HG02885 (cell line): Measurements from ENCODE around the gene MFGE8.
A peak's percentile ranks its signal among the peaks of the same experiment; 100 is the strongest.
"Not testable (repeated sequence)": the region's sequence is repeated elsewhere in the genome, so short reads cannot be mapped to it uniquely, and the experiment has no call there.

Experiments used
- ATAC-seq: cut with Tn5 transposase; IDR thresholded peaks from one replicate; pipeline ENCODE4 v1.9.1; 2021; ENCODE audit warnings: mild to moderate bottlenecking; ENCODE audit not compliant: unreplicated experiment, poor library complexity

MFGE8 gene, protein sequence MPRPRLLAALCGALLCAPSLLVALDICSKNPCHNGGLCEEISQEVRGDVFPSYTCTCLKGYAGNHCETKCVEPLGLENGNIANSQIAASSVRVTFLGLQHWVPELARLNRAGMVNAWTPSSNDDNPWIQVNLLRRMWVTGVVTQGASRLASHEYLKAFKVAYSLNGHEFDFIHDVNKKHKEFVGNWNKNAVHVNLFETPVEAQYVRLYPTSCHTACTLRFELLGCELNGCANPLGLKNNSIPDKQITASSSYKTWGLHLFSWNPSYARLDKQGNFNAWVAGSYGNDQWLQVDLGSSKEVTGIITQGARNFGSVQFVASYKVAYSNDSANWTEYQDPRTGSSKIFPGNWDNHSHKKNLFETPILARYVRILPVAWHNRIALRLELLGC

DNA sequence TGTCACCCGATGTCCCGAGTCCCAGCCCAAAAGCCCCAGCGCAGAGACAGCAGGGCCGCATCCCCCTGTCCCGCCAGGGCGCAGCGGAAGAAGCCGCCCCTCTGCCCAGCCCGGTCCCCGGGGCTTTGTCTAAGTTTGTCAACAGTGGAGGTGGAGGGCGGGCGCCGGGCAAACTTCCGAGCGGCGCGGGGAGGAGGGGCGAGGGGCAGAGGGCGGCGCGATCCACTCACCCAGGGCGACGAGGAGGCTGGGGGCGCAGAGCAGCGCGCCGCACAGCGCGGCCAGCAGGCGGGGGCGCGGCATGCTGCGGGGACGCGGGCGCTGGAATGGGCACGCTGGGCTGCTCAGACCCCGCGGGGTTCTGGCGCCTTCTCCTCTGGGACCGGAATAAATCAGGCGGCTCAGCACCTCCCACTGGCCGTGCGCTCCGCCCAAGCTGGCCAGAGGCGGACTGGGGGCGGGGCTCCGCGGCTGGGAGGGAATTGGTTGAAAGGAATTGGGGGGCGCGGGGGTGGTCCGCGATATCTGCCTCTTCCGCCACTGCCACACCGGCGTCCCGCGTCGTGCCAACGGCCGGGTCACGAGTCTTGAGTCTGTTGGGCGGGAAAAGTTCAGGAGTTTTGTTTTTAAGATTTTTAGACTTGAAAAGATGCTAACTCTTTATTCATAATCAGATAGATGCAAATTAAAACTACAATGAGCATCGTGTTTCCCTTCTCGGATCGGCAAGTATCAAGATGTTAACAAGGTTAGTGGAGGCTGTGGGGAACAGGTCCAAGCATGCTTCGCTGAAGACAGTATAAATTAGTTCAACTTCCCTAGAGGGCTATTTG lies at the start of gene MFGE8:
TSS of gene MFGE8 (minus strand) at position 363 of the 833 bp plus-strand sequence. CDS start at position 303, 60 bp downstream.
- peak; percentile 77 for ATAC-seq

GRCh38 chr15:88959445-88959844 lies 46.3 kb upstream of the MFGE8 start:
- ATAC-seq, result no peak

- no peak for ATAC-seq
Observed at GRCh38 chr15:88956906-88957305, 43.7 kb upstream of the MFGE8 start.

DNA sequence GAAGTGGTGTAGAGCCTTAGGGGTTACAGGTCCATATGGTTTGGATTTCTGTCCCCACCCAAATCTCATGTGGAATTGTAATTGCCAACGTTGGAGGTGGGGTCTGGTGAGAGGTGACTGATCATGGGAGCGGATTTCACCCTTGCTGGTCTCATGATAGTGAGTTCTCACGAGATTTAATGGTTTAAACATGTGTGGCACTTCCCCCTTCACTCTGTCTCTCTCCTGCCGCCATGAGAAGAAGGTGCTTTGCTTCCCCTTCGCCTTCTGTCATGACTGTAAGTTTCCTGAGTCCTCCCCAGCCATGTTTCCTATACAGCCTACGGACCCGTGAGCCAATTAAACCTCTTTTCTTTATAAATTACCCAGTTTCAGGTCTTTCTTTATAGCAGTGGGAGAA lies 43.1 kb upstream of the MFGE8 start:
- ATAC-seq, result no peak

GRCh38 chr15:88954431-88955277 lies 41.5 kb upstream of the MFGE8 start:
- no peak for ATAC-seq

DNA sequence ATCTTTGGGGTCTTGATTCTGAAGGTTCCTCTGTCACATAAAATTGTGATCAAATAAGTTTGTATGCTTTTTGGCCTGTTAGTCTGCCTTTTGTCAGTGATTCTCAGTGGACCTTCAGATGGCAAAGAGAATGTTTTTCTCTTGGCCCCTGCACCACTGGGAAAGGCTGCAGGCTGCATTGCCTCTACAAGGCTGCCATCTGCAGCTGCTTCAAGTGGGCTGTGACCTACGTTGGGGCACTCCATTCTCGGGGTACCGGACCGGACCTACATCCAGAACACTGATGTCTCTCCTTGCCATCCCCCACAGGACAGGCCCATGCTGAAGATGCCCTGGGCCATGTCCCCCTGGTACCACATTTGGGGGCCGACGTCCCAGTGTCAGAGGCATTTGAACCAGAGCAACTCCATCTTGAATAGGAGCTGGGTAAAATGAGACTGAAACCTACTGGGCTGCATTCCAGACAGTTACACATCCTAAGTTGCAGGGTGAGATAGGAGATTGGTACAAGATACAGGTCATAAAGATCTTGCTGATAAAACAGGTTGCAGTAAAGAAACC lies 37.5 kb upstream of the MFGE8 start:
- no peak for ATAC-seq

DNA sequence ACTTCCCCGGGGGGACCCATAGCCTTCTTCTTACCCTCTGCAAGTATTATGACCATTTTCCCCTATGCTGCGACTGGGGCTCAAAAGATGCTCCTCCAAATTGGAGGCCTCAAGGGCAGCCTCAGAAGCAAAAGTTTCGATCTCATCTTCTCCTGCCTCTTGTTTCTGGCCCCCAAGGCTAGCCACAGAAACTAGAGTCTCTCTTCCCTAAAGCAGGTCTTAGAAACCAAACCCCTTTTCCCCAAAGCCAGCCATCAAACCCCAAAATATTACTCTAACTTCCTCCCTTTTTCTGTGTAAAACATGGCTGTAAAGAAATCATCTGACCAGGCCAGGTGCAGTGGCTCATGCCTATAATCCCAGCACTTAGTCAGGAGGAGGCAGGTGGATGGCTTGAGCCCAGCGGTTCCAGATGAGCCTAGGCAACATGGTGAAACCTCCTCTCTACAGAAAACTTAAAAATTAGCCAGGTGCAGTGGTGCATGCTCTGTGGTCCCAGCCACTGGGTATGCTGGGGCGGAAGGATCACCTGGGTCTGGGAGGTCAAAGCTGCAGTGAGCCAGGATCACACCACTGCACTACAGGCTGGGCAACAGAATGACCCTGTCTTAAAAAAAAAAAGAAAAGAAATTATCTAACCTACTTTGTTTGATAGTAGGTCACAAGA lies 36.7 kb upstream of the MFGE8 start:
- ATAC-seq, result peak; percentile 71

DNA sequence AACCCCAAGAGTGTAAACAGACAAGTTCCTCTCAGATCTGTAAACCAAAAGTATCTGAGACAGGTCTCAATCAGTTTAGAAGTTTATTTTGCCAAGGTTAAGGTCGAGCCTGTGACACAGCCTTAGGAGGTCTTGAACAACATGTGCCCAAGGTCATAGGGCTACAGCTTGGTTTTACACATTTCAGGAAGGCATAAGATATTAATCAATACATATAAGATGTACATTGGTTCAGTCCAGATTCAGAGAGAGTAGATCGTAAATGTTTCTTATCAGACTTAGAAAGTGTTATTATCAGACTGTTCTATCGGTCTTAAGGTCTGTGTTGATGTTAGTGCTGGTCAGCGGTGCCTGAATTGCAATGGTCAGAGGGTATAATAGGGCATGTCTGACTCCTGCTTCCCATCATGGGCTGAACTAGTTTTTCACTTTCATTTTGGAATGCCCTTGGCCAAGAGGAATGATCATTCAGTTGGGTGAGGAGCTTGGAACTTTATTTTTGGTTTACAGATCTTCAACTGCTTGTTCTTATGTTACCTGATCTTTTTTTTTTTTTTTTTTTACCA lies 27.0 kb upstream of the MFGE8 start:
- no peak for ATAC-seq

- ATAC-seq, result no peak
Observed at GRCh38 chr15:88939486-88939806, 26.3 kb upstream of the MFGE8 start.

GRCh38 chr15:88938802-88939485 lies 25.8 kb upstream of the MFGE8 start:
- ATAC-seq, result no peak

DNA sequence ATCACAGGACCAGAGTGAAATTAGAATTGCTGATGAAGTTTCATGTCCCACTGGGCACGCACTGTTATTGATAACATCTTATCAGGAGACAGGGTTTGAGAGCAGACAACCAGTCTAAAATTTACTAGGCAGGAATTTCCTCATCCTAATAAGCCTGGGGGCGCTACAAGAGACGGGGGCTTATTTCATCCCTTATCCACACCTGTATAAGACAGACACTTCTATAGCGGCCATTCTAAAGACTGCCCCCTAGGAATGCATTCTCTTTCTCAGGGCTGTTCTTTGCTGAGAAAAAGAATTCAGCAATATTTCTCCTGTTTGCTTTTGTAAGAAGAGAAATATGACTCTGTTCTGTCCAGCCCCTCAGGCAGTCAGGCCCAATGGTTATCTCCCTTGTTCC lies 21.3 kb upstream of the MFGE8 start:
- ATAC-seq, result not testable (repeated sequence)

DNA sequence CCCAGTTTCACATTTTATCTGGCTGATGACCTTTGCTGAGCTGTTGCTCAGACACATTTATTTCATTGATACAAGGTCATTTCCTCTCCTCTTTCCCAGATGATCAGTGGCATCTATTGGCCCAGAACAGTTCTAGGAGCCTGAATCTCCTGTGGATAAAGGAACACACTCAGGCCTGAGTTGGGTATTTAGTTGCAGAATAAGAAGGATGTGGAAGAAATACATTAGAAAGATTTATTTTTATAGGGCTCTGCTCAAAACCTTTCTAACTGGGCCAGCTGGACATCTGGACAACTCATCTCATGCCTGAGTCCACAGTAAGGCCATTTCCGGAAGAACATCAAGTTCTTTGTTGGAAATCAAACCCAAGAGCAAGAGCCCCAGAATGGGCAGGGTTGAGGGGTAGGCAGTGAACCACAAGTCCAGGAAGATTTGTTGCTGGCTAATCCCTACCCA lies 19.7 kb upstream of the MFGE8 start:
- no peak for ATAC-seq

GRCh38 chr15:88932271-88932874 lies 19.2 kb upstream of the MFGE8 start:
- ATAC-seq, result no peak

GRCh38 chr15:88930579-88930978 lies 17.4 kb upstream of the MFGE8 start:
- ATAC-seq, result no peak

- ATAC-seq, result not testable (repeated sequence)
Observed at GRCh38 chr15:88929358-88930098, 16.3 kb upstream of the MFGE8 start.

DNA sequence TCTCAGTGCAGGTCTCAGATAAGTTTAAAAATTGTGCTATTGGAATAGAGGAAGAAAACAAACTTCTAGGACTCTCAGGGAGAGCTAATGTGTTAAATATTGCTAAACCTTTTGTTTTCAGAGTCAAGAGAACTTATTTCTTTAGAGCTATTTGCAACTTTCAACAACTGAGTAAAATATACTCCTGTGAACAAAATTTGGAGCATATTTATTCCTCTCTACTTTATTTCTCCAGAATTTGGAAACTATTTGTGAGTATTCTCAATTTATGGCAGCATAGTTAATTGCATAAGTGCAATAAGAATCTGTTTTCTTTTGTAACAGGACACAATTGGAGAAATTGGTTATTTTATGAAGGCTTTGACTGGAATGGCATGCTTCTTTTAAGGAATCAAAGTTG lies 15.0 kb upstream of the MFGE8 start:
- not testable (repeated sequence) for ATAC-seq

DNA sequence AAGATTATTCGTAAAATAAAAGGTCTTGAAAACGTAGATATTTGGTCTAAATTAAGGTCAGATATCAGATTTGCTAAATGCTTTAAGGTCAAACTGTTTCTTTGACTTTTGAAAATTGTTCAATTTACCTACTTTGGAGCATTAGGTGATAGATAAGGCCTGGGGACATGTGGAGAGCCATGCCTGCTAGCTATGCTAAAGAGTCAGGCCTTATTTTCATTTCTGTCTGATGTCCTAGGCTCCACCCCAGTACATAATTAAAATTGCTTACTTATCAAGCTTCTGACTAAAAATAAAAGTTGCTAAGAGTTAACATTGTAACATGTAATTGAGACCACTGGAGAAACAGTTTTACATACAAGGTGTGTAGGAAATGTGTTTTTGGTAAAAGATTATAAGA lies 12.5 kb upstream of the MFGE8 start:
- ATAC-seq, result not testable (repeated sequence)
